Naive B cell (primary cell): ENCODE results near the gene ASXL2. TPM values are rescaled to one million over a fixed set of nuclear protein-coding genes. Genes with fewer than 3 reads are reported as not detected.

Experiments used
- ATAC-seq, 2 donors: fragments of 150-1000 bp; cut with Tn5 transposase; 2 replicates each; pipeline ENCODE4 v1.10.0; 2021; ENCODE audit warnings: low read depth in 2 of 2, mild to moderate bottlenecking in 2 of 2, moderate library complexity in 2 of 2
- DNase-seq: peaks from one replicate; pipeline ENCODE4 v3.0.0; 2022
- H3K27ac Mint-ChIP-seq, 6 donors: one replicate each; pipeline ENCODE4 v1.8.0; 2020 to 2022; ENCODE audit warnings: mild to moderate bottlenecking in 6 of 6, mixed read lengths in 6 of 6, moderate library complexity in 5 of 6, inconsistent platforms in 2 of 6
- H3K27me3 Mint-ChIP-seq, 3 donors: one replicate each; pipeline ENCODE4 v1.8.0; 2021 to 2022; ENCODE audit warnings: mixed read lengths in 3 of 3, mild to moderate bottlenecking in 1 of 3
- H3K36me3 Mint-ChIP-seq, 2 donors: one replicate each; pipeline ENCODE4 v1.8.0; 2020 to 2022; ENCODE audit warnings: mixed read lengths in 2 of 2, inconsistent platforms in 1 of 2, mild to moderate bottlenecking in 1 of 2
- H3K4me1 Mint-ChIP-seq, 3 donors: one replicate each; pipeline ENCODE4 v1.8.0; 2020 to 2022; ENCODE audit warnings: mixed read lengths in 3 of 3, inconsistent platforms in 1 of 3, mild to moderate bottlenecking in 1 of 3, moderate library complexity in 1 of 3
- H3K4me3 Mint-ChIP-seq, 8 donors: one replicate each; pipeline ENCODE4 v1.8.0; 2020 to 2022; ENCODE audit warnings: mild to moderate bottlenecking in 8 of 8, mixed read lengths in 8 of 8, moderate library complexity in 8 of 8, inconsistent platforms in 2 of 8
- H3K9me3 Mint-ChIP-seq, 7 donors: one replicate each; pipeline ENCODE4 v1.8.0; 2020 to 2022; ENCODE audit warnings: mixed read lengths in 7 of 7, mild to moderate bottlenecking in 5 of 7, inconsistent platforms in 2 of 7, moderate library complexity in 1 of 7
- polyA plus RNA-seq, 6 donors: library from polyadenylated mRNA; unstranded; fragments of 300-500 nt; fragmentation: Illumina TruSeq; gene quantifications; one replicate each; pipeline ENCODE4 v1.2.3, GENCODE V29; 2021; ENCODE audit warnings: low read depth in 6 of 6

The ASXL2 gene
- polyA plus RNA-seq, 6 donors from 2014 or later = 2.6 to 13.8 (median 8.9) TPM

- peaks cover 0 to 18% of the 10 kb centered on the region in 2 donors for H3K36me3 Mint-ChIP-seq
- peak overlapping the region in 2 of 6 donors; percentile 9 to 30 for H3K27ac Mint-ChIP-seq
- H3K4me1 Mint-ChIP-seq = peaks cover 13 to 18% (median 16%) of the 10 kb centered on the region in 3 donors
- H3K27me3 Mint-ChIP-seq = no peaks in the 10 kb centered on the region
- ATAC-seq (no peak), DNase-seq (no peak)
- H3K4me3 Mint-ChIP-seq = no peak overlapping the region
- H3K9me3 Mint-ChIP-seq = no peaks in the 10 kb centered on the region
Measured at GRCh38 chr2:25799301-25799700, 79.0 kb downstream of the ASXL2 start.

- no peak for DNase-seq
- H3K27ac Mint-ChIP-seq = peak overlapping the region in 3 of 6 donors; percentile 23 to 73 (median 40)
- no peak overlapping the region for H3K4me3 Mint-ChIP-seq
- no peak for ATAC-seq
- no peaks in the 10 kb centered on the region for H3K27me3 Mint-ChIP-seq
- H3K9me3 Mint-ChIP-seq = no peaks in the 10 kb centered on the region
- peaks cover 14 to 28% (median 23%) of the 10 kb centered on the region in 3 donors for H3K4me1 Mint-ChIP-seq
- H3K36me3 Mint-ChIP-seq = peaks cover 0 to 18% of the 10 kb centered on the region in 2 donors
Measured at GRCh38 chr2:25797620-25798488, 80.4 kb downstream of the ASXL2 start.

- Mint-ChIP-seq H3K27ac (peak overlapping the region; percentile 68 to 96 (median 92)), H3K4me1 (peaks cover 14 to 36% (median 23%) of the 10 kb centered on the region in 3 donors), H3K36me3 (peaks cover 0 to 24% of the 10 kb centered on the region in 2 donors), H3K4me3 (peak overlapping the region; percentile 47 to 73 (median 62)), H3K27me3 (no peaks in the 10 kb centered on the region), H3K9me3 (no peaks in the 10 kb centered on the region)
- ATAC-seq = peak; percentile 30 to 37
- DNase-seq = no peak
Measured at GRCh38 chr2:25794544-25795276, 83.6 kb downstream of the ASXL2 start.

DNA sequence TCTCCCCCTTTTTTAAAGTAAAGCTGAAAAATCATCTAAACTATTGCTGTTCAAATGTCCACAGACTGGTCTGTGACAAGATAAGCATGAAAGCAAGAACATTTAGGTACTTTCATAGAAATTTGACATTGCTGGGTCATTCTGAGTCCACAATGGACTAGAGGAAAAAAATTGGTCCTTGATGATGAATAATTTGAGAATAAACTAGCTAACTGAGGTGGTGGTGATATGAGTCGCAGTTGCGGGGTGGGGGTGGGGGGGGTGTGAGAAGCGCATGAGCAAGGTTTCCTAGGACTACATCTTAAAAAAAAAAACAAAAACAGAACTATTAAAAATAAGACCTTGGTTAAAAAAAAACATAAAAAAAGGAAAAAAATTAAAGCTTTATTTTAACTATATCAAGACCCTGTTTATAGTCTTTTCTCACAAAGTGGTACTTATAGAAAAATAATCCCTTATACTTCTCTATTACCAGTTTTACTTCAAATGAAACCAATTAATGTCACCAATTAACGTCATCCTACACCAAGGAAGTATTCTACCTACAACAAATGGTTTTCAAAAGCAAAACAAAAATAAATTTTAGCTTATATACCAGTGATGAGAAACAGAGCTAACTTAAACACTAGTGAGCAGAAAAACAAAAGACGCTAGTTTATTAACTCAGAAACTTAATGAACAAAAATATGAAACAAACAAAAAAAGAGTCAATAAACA, 88.1 kb downstream of the ASXL2 start:
- Mint-ChIP-seq H3K9me3 (no peaks in the 10 kb centered on the region), H3K4me3 (no peak overlapping the region), H3K27ac (peak overlapping the region in 1 of 6 donors; percentile 3), H3K4me1 (peaks cover 12 to 27% (median 18%) of the 10 kb centered on the region in 3 donors), H3K27me3 (no peaks in the 10 kb centered on the region), H3K36me3 (peaks cover 6 to 7% of the 10 kb centered on the region in 2 donors)
- no peak for DNase-seq
- ATAC-seq = no peak

DNA sequence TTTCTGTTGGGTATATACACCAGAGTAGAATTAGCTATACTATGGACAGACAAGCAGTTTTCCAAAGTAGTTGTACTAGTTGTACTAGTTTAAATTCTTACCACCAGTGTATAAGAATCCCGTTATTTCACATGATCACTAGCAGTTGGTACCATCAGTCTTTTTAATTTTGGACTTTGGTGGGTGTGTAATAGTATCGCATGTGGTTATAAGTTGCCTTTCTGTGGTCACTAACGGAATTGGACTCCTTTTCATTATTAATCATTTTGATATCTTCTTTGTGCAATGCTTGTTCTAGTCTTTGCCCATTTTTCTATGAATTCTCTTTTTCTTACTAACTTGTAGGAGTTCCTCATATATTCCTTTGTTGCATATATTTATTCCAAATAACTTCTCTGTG, 89.8 kb downstream of the ASXL2 start:
- H3K36me3 Mint-ChIP-seq = peaks cover 11 to 15% of the 10 kb centered on the region in 2 donors
- no peak overlapping the region for H3K27ac Mint-ChIP-seq
- no peak for DNase-seq
- no peak for ATAC-seq
- H3K9me3 Mint-ChIP-seq = no peaks in the 10 kb centered on the region
- H3K27me3 Mint-ChIP-seq = no peaks in the 10 kb centered on the region
- H3K4me1 Mint-ChIP-seq = peaks cover 1 to 9% (median 4%) of the 10 kb centered on the region in 3 donors
- no peak overlapping the region for H3K4me3 Mint-ChIP-seq

DNA sequence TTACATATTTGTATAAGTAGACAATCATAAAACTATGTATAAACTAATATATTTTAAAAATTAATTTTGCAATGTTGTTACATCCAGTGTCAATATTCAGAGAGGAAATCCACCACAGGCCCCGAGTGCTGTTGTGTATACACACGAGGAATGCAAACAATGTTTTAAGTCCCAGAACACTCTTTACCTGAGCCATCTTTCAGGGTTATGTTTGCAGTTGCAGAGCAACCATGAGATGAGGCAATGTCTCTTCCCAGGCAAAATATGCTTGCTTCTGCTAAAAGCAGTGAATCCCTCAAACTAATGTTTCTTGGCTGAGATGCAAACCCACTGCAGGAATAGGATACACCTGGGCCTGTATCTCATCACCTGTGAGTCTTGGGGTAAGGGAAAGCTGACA, 91.3 kb downstream of the ASXL2 start:
- H3K4me1 Mint-ChIP-seq = peaks cover 0 to 8% (median 4%) of the 10 kb centered on the region in 3 donors
- no peak for DNase-seq
- no peak overlapping the region for H3K27ac Mint-ChIP-seq
- no peaks in the 10 kb centered on the region for H3K9me3 Mint-ChIP-seq
- peaks cover 11 to 15% of the 10 kb centered on the region in 2 donors for H3K36me3 Mint-ChIP-seq
- no peaks in the 10 kb centered on the region for H3K27me3 Mint-ChIP-seq
- no peak overlapping the region for H3K4me3 Mint-ChIP-seq
- ATAC-seq = no peak

DNA sequence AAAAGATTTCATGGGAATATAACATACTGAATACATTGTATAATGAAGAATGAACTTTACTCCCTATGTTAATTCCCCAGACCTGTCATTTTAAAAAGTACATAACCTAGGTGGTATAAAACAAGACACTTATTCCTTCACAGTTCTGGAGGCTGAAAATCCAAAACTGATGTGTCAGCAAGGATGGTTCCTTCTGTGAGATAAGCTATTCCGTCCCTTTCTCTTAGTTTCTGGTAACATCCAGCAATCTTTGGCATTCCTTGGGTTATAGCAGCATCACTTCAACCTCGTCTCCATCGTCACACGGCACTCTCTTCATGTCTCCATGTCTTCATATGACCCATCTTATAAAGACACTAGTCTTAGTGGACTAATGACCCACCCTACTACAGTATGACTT, 93.9 kb downstream of the ASXL2 start:
- Mint-ChIP-seq H3K9me3 (no peaks in the 10 kb centered on the region), H3K27me3 (no peaks in the 10 kb centered on the region), H3K4me1 (peaks cover 0 to 4% (median 0%) of the 10 kb centered on the region in 3 donors), H3K27ac (no peak overlapping the region), H3K36me3 (peaks cover 5 to 13% of the 10 kb centered on the region in 2 donors), H3K4me3 (no peak overlapping the region)
- DNase-seq (no peak), ATAC-seq (no peak)

DNA sequence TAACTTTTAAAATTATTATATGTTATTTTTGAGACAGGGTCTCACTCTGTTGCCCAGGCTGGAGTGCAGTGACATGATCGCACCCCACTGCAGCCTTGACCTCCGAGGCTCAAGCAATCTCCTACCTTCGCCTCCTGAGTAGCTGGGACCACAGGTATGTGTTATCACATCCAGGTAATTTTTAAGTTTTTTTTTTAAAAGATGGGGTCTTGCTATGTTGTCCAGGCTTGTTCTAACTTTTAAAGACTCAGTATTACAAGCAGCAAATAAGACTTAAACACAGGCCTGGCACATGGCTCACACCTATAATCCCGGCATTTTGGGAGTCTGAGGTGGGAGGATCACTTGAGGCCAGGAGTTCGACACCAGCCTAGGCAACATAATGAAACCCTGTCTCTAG, 101.2 kb downstream of the ASXL2 start:
- H3K27ac Mint-ChIP-seq = no peak overlapping the region
- peaks cover 0 to 11% (median 4%) of the 10 kb centered on the region in 3 donors for H3K4me1 Mint-ChIP-seq
- H3K27me3 Mint-ChIP-seq = no peaks in the 10 kb centered on the region
- H3K36me3 Mint-ChIP-seq = peaks cover 0 to 5% of the 10 kb centered on the region in 2 donors
- no peak for DNase-seq
- no peak overlapping the region for H3K4me3 Mint-ChIP-seq
- no peaks in the 10 kb centered on the region for H3K9me3 Mint-ChIP-seq
- no peak for ATAC-seq

DNA sequence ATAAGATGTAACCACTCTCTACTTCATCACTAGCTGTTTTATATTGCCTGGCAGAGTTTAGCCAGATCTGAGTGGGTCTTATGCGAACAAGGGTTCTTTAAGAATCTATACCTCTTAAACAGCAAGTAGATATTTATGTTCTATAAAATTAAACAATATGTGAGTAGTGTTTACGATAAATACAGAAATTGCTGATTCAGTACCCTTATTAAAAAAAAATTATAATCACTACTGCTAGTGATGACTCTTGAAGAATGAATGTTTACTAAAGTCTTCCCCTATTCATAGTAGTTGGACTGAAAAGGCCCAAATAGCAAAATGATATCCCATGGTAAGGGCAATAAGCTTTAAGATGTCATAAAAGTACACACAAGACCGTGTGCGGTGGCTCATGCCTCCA, 106.2 kb downstream of the ASXL2 start:
- H3K4me1 Mint-ChIP-seq = peaks cover 0 to 11% (median 4%) of the 10 kb centered on the region in 3 donors
- no peaks in the 10 kb centered on the region for H3K9me3 Mint-ChIP-seq
- ATAC-seq (no peak), DNase-seq (no peak)
- H3K4me3 Mint-ChIP-seq = no peak overlapping the region
- H3K27me3 Mint-ChIP-seq = no peaks in the 10 kb centered on the region
- peaks cover 0 to 4% of the 10 kb centered on the region in 2 donors for H3K36me3 Mint-ChIP-seq
- peak overlapping the region in 1 of 6 donors; percentile 39 for H3K27ac Mint-ChIP-seq

- ATAC-seq (no peak), DNase-seq (no peak)
- H3K4me1 Mint-ChIP-seq = peaks cover 0 to 8% (median 0%) of the 10 kb centered on the region in 3 donors
- H3K27me3 Mint-ChIP-seq = no peaks in the 10 kb centered on the region
- peak overlapping the region in 1 of 6 donors; percentile 44 for H3K27ac Mint-ChIP-seq
- H3K9me3 Mint-ChIP-seq = no peaks in the 10 kb centered on the region
- no peak overlapping the region for H3K4me3 Mint-ChIP-seq
- peaks cover 15 to 16% of the 10 kb centered on the region in 2 donors for H3K36me3 Mint-ChIP-seq
Measured at GRCh38 chr2:25763575-25763974, 114.7 kb downstream of the ASXL2 start.

- no peaks in the 10 kb centered on the region for H3K27me3 Mint-ChIP-seq
- DNase-seq = no peak
- no peak overlapping the region for H3K4me3 Mint-ChIP-seq
- peaks cover 5 to 16% of the 10 kb centered on the region in 2 donors for H3K36me3 Mint-ChIP-seq
- peak overlapping the region in 1 of 6 donors; percentile 3 for H3K27ac Mint-ChIP-seq
- ATAC-seq = no peak
- no peaks in the 10 kb centered on the region for H3K9me3 Mint-ChIP-seq
- peaks cover 0 to 8% (median 0%) of the 10 kb centered on the region in 3 donors for H3K4me1 Mint-ChIP-seq
Measured at GRCh38 chr2:25760297-25760696, 118.0 kb downstream of the ASXL2 start.

DNA sequence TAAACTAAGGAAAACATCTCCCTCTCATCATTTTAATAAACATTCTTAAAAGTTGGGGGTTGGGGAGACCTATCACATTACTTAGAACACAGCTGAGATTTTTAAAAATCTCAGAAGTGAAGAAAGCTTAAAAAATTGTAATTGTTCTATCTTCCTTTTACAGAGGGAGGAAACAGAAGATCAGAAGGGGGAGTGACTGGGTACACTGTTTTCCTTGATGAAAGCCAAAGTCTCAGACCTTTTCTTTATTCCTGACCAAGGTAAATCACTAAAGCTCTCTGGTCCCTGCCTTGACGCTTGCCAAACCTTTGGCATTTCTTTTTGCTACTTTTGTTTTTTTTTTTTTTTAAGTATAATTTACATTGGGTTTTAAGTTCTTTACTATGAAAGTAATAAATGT, 119.9 kb downstream of the ASXL2 start:
- H3K36me3 Mint-ChIP-seq = peaks cover 18 to 22% of the 10 kb centered on the region in 2 donors
- H3K27ac Mint-ChIP-seq = no peak overlapping the region
- no peak overlapping the region for H3K4me3 Mint-ChIP-seq
- DNase-seq (no peak), ATAC-seq (no peak)
- H3K4me1 Mint-ChIP-seq = peaks cover 0 to 8% (median 0%) of the 10 kb centered on the region in 3 donors
- H3K27me3 Mint-ChIP-seq = no peaks in the 10 kb centered on the region
- H3K9me3 Mint-ChIP-seq = no peaks in the 10 kb centered on the region

GRCh38 chr2:25757906-25758305, 120.4 kb downstream of the ASXL2 start:
- Mint-ChIP-seq H3K36me3 (peaks cover 20 to 23% of the 10 kb centered on the region in 2 donors), H3K4me1 (peaks cover 0 to 8% (median 0%) of the 10 kb centered on the region in 3 donors), H3K4me3 (no peak overlapping the region), H3K27ac (no peak overlapping the region), H3K9me3 (no peaks in the 10 kb centered on the region), H3K27me3 (no peaks in the 10 kb centered on the region)
- no peak for ATAC-seq
- DNase-seq = no peak
